HG02943 (cell line): ENCODE results near the gene CKM.

Experiments used
- ATAC-seq: cut with Tn5 transposase; IDR thresholded peaks from one replicate; pipeline ENCODE4 v1.9.1; 2021; ENCODE audit warnings: mild to moderate bottlenecking, low read depth, moderate library complexity; ENCODE audit not compliant: unreplicated experiment

The CKM gene

DNA sequence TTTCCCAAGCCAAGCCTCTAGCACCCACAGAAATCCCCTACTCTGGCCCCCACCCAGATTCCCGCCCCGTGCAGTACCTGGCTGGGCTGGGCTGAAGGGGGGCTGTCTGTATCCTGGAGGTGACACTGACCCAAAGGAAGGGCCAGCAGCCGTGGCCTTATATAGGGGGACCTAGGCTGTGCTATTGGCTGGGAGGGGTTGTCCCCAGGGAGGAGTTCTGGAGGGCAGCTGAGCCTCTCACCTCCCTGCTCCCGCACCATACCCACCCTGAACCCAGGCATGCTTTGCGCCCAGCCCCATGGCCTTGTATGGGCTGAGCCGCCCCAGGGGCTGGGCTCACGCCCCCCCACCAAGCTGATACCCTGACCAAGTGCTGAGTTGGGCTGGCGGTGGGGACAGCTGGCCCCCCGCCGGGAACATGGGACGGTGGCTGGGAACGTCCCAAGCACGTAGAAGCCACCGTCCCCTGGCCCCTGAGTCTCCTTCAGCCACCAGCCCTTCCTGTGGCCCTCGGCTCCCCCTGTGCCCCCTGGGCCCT, at the start of gene CKM:
Gene CKM, minus strand, starts transcription at position 132 of the 538 bp plus-strand sequence. CDS start 3,162 bp downstream, outside the sequence.
- no peak for ATAC-seq

DNA sequence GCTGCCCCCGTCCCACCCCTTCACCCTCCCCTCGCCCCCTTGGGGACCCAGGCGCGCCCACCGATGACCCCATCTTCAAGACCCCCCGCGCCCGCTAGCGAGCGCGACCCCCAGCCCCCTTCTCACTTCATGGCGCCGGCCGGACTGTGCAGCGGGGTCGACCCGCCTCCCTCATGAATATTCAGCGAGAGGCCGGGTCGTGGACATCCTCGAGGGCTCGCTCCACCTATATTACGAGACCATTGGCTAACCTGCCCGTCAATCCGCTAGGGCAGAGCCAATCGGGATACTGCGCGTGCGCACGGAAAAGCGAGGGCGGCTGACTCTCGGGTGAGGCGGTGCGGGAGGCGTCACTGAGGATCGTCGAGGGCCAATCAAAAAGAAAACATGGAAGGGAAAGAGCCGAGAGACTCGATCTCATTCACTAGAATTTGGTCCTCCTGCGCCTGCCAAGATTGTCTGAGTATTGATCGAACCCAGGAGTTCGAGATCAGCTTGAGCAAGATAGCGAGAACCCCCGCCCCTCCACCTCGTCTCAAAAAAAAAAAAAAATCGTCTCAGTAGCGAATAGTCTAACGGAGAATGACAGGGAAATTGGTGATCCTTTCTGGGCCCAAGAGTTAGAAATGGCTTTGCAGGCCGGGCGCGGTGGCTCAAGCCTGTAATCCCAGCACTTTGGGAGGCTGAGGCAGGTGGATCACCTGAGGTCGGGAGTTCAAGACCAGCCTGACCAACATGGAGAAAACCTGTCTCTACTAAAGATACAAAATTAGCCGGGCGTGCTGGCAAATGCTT, 47.9 kb upstream of the CKM start, which contains the start of gene ERCC2:
Gene ERCC2, minus strand, starts transcription at position 164 of the 795 bp plus-strand sequence. Its CDS starts 33 bp downstream, at position 131.
- ATAC-seq = peak; percentile 93

GRCh38 chr19:45368737-45369340, 46.2 kb upstream of the CKM start:
- no peak for ATAC-seq

DNA sequence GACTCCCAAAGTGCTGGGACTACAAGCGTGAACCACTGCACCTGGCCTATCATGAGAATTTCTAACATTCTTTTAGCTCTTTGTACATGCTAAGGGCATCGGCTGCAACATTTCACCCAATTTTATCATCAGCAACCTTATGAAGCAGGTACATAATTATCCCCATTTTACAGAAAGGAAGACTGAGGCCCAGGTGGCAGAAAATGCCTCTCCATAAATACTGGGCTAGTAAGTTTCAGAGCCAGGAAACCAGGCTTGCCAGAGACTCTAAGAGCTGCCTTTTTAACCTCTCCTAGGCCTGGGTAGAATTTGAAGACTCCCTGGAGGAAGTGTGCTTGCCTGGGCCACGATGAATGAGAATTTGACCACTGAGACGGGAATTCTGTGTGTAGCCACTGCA, 45.5 kb upstream of the CKM start:
- no peak for ATAC-seq

DNA sequence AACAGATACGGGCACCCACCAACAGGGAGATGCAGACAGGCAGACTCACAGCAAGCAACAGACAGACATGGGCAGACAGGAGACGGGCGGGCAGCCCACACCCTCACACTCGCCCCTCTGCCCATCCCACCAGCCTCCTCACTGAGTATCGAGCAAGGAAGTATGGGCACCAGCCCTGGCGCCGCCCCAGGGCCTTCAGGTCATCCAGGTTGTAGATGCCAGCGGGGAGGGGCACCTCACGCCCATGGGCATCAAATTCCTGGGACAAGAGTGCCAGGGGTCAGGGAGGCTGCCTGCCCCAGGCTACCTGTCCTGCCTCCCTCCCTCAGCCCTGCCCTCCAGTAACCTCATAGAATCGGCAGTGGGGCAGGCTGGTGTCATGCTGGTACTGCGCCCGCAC, 42.0 kb upstream of the CKM start:
- ATAC-seq = no peak

DNA sequence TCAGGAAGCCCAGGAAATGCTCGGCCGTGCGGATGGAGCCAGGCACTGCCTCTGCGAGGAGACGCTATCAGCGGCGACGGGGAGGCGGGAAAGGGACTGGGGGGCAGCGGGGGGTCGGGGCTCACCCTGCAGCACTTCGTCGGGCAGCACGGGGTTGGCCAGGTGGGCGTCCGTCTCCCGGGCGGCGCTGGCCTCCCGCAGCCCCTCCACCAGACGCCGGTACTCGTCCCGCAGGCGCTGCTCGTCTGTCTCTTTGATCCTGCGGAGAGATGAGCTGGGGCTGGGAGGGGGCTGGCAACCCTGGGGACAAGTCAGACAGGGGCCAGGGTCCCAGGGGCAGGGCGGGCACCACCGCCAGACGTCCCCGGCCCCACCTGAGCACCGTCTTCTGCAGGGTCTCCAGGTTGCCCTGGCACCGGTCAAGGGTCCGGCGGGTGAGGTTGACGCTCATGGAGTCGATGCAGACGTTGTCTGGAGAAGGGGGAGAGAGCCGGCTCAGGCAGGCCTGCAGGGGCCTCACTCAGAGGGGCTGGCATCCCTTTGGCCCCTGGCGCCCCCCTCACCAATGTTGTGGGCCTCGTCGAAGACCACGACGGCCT, 41.3 kb upstream of the CKM start:
- ATAC-seq = no peak

DNA sequence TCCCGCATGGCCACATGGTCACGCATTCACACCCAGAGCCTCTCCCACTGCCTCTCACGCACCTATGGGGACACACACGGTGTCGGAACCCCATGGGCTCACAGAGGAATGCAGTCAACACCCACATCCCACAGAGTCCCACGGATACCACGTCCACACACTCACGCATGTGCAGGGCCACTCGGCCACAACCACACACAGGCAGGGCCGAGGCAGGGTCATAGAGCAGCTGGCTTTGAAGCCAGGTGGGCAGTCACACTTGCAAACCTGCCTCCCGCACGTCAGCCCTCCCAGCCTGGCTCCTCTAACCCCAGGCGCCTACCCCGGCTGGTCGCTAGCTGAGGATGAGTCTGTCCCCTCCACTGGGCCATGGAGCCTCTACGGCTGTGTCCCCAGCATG, 39.6 kb upstream of the CKM start:
- no peak for ATAC-seq

- no peak for ATAC-seq
Observed at GRCh38 chr19:45361608-45362007, 38.9 kb upstream of the CKM start.

GRCh38 chr19:45358213-45358792, 35.6 kb upstream of the CKM start:
- ATAC-seq = no peak

DNA sequence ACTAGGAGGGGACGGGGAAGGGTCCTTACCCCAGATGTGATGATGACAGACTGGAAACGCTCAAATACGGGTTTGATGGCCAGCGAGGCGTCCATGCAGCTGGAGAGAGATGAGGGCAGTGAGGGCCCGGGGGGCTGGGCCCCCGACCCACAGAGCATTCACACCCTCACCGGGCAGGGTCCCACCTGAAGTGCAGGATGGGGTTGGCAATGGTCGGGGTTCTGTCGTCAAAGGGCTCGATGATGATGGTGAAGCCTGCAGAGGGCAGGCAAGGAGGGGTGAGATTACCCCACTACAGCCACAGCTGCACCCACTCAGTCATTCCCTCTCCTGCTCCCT, 34.7 kb upstream of the CKM start:
- no peak for ATAC-seq

DNA sequence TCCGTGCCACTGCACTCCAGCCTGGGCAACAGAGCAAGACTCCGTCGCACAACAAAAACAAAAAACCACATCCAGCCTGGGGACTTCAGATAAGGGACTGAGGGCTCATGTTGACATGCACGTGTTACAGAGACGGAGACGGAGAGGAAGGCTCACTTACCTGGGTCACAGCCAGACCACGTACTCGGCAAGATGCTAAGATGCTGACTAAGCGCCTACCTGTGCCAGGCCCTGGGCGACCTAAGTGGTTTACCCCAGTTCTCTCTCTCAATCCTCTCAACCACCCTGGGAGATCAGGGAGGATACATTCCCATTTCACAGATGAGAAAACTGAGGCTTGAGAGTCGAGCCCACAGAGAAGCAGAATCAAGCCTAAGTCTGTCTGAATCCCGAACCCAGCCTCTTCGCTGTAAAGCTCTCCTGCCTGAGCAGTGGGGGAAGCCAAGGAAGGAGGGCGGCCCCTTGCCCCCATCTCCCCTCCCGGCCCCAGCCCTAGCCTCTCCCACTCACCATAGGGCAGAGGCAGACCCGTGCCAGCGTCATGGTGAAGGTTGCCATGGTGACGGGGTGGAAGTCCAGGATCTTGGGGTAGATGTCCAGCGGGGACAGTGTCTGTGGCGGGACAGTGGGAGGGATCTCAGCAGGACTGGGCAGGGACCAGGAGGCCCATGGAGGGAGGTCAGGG, 34.2 kb upstream of the CKM start:
- no peak for ATAC-seq

DNA sequence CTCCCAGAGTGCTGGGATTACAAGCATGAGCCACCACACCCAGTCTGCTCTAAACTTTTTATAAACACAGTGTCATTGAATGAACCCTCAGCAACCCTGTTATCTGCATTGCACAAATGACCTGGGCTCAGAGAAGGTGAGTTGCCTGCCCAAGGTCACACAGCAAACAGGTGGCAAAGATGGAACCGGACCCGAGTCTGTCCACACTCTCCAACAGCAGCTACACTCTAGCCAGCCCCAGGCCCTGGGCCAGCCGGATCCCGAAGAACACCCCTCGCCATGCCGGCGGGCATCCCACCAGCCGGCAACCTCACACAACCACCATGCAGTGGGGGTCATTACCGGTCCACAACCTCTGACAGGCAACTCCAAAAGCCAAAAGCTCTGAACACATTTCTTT, 33.2 kb upstream of the CKM start:
- no peak for ATAC-seq

GRCh38 chr19:45355402-45355801, 32.7 kb upstream of the CKM start:
- ATAC-seq = no peak

DNA sequence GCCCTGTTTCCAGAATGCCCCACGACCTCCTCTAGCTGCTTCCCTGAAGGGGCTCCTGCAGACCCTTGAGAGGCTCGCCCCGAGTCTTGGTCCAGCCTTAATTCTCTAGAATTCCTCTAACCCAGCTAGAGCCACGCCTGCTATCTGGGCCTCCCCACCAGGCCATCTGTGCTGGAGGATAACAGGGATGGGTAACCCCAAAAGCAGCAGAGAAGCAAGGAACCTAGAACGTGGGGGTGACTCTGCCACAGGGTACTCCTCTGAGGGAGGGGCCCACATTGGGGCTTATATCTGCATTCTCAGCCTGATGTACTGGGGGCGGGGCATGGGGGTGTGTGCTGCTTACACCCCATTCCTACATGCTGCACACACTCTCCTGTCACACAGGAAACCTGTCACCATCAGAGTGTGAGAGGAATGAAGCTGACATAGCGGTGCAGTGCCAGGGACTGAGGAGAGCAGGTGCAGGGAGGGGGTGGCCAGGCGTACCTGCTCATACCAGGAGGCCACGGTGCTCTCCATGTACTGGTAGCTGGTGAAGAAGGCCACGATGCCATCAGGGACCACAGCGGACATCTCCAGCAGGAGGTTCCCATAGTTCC, 31.7 kb upstream of the CKM start:
- no peak for ATAC-seq

DNA sequence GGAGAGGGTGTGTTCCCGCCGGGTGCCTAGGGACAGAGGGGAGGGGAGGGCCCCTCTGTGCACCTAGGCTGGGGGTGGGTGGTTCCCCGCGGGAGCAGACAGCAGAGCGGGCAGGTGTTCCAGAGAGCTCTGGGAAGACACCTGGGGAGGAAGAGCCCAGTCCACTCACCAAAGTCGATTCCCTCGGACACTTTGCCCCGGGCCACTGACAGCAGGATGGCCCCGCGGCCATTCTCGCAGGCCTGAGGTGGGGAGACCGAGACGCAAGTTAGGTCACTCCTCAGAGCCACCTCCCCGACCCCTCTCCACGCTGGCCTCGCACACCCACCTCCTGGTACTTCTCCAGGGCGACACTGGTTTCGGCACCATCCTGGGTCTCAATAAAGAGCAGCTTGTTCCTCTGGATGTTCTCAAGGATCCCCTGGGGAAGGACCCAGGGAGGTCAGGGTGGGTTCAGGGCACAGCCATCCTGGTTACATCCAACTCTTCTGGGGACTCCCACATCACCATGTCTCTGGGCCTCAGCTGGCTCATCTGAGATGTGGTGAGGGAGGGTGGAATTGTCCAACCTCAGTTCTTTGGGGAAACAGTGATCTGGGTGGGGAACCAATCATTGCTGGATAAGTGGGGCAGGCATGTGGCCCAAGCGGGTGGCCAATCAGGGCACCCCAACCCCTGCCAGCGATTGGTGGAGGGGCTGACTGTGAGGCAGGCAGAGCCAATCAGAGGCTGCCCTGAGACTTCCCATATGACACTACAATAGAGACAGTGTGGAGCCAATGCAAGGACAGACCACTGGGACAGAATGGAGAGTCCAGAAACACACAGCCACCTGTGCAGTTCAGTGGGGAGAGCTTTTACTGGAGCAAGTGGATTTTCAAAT, 30.5 kb upstream of the CKM start:
- ATAC-seq = no peak

GRCh38 chr19:45352471-45352870, 29.8 kb upstream of the CKM start:
- no peak for ATAC-seq

DNA sequence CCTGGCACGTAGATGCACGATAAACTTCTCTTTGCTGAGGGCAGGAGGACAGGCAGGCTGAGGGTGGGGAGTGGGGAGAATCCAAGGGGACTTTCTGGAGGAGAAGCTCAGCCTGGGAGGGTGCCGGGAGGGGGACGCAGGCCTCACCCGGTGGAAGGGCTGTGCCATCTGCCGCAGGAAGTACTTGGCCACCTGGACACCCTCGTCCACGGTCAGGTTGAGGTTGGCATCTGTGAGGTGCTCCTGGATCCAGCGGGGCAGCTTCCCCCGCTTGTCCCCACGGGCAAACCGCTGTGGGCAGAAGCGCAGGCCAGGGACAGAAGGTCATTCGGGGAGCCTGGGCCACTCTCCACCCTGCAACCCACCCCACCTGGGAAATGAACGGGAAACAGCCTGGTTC, 29.4 kb upstream of the CKM start:
- no peak for ATAC-seq

- no peak for ATAC-seq
Observed at GRCh38 chr19:45351401-45351952, 28.8 kb upstream of the CKM start.

GRCh38 chr19:45350477-45351058, 27.9 kb upstream of the CKM start:
- ATAC-seq = no peak
